Peyer's patch (tissue), 4 donors: ENCODE results near the gene LYPD5. TPM values are rescaled to one million over a fixed set of nuclear protein-coding genes. Genes with fewer than 3 reads are reported as not detected.

ENCODE experiments used
- DNase-seq, 3 donors: peaks; one replicate each; pipeline ENCODE4 v3.0.0-alpha.2; 2017 to 2019
- H3K27ac ChIP-seq, 4 donors: fragments of 200-600 bp; sonication (generic); one replicate each; pipeline ENCODE4 v1.5.1; 2016 to 2019
- H3K27me3 ChIP-seq, 2 donors: fragments of 200-600 bp; sonication (generic); one replicate each; pipeline ENCODE4 v1.5.1; 2019
- H3K36me3 ChIP-seq, 3 donors: fragments of 200-600 bp; sonication (generic); one replicate each; pipeline ENCODE4 v1.5.1; 2016 to 2019
- H3K4me1 ChIP-seq, 4 donors: fragments of 200-600 bp; sonication (generic); one replicate each; pipeline ENCODE4 v1.5.1; 2016 to 2019
- H3K4me3 ChIP-seq, 4 donors: fragments of 200-600 bp; sonication (generic); 1 replicate in 3 of 4; 2 replicates in 1 of 4; pipeline ENCODE4 v1.5.1; 2016 to 2019; ENCODE audit warnings: mild to moderate bottlenecking in 1 of 4
- H3K9me3 ChIP-seq, 4 donors: fragments of 200-600 bp; sonication (generic); one replicate each; pipeline ENCODE4 v1.5.1; 2016 to 2019; ENCODE audit warnings: mild to moderate bottlenecking in 1 of 4
- POLR2A ChIP-seq, 2 donors: fragments of 450-650 bp; IDR thresholded peaks; one replicate each; pipeline ENCODE4 v1.5.1; 2017; ENCODE audit warnings: antibody characterized with exemption in 2 of 2, mild to moderate bottlenecking in 2 of 2, moderate library complexity in 2 of 2
- total RNA-seq, 4 donors: library from RNA; depleted of rRNA; stranded (reverse); fragments of >200 nt; gene quantifications; one replicate each; pipeline ENCODE4 v1.1.0, GENCODE V29; 2016
- TF ChIP-seq, protein P1 (sequence below), 6 experiments: fragments of 450-650 bp in 4 of 6; fragments of 200-600 bp in 2 of 6; sonication (generic) in 1 of 6; IDR thresholded peaks; one replicate each; pipeline ENCODE4 v1.5.1; 2017 to 2019; ENCODE audit warnings: antibody characterized with exemption in 6 of 6, mild to moderate bottlenecking in 3 of 6, moderate library complexity in 1 of 6

Gene LYPD5
- total RNA-seq, 4 donors from 2014 or later: 0.27 to 1.7 TPM; not detected in 2

DNA sequence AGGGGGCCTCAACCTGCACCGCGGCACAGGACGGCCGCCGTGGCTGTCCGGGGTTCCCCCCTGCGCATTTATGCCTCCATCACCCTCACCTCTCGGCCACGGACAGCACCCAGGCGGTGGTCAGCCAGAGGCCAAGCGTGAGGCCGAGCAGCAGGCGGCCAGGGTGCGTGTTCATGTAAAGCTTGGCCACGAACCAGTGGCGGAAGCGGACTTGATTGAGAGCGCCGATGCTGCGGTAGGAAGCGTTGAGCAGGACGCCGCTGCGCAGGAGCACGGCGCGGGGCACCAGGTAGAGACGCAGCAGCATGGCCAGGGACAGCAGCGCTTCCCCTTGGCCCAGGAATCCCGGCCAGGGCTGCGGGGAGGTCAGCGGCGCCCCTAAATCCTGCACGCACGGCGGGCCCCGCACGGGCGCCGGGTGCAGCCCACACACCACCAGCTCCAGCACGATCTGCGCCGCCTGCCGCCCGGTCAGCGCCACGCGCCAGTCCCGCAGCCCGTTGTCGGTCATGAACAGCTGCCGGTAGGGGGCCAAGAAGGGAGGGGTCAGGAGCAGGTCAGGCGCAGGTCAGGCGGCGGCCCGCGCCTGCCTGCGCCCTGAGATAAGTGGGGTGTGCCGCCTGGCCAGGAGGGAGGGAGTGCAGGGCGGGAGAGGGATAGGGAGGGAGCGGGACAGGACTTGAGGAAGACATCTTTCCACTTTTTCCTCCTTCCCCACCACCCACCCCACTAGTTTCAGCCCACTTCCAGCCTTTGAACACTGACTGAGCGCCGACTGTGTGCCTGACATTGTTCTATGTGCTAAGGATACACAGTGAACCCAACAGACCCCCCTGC lies 27.9 kb downstream of the LYPD5 start:
- Histone ChIP-seq H3K36me3 (no peaks in the 10 kb centered on the region), H3K4me3 (peak overlapping the region in 2 of 4 donors; percentile 15 to 28), H3K27me3 (no peaks in the 10 kb centered on the region), H3K27ac (no peak overlapping the region), H3K9me3 (no peaks in the 10 kb centered on the region), H3K4me1 (peaks cover 1 to 34% (median 8%) of the 10 kb centered on the region in 4 donors)
- peak in 1 of 3 donors; percentile 79 for DNase-seq
- TF ChIP-seq POLR2A (IDR thresholded peaks at IDR 0.05): no peak
- TF ChIP-seq, protein P1, sequence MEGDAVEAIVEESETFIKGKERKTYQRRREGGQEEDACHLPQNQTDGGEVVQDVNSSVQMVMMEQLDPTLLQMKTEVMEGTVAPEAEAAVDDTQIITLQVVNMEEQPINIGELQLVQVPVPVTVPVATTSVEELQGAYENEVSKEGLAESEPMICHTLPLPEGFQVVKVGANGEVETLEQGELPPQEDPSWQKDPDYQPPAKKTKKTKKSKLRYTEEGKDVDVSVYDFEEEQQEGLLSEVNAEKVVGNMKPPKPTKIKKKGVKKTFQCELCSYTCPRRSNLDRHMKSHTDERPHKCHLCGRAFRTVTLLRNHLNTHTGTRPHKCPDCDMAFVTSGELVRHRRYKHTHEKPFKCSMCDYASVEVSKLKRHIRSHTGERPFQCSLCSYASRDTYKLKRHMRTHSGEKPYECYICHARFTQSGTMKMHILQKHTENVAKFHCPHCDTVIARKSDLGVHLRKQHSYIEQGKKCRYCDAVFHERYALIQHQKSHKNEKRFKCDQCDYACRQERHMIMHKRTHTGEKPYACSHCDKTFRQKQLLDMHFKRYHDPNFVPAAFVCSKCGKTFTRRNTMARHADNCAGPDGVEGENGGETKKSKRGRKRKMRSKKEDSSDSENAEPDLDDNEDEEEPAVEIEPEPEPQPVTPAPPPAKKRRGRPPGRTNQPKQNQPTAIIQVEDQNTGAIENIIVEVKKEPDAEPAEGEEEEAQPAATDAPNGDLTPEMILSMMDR (IDR thresholded peaks at IDR 0.05): peak in 4 of 6 experiments; percentile 17 to 69 (median 38)

DNA sequence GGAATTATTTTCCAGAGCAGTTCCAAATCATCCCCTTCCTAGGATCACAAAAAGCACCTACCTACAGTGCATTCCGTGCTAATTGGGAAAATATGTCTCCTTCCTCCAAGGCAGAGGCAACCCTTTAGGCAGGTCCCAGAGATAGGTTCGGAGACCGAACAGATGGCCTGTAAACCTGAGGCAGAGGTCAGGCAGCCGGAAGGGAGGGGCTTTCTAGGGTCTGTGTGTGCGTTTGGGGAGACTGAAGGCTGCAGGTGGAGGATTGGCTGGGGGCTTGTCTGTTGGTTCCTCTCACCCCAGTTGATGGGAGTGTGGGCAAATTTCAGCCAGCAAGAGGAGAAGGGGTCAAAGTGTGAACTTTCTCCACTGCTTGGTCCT lies 28.5 kb downstream of the LYPD5 start:
- no peak for TF ChIP-seq POLR2A (IDR thresholded peaks at IDR 0.05)
- TF ChIP-seq, protein P1 (IDR thresholded peaks at IDR 0.05): no peak
- Histone ChIP-seq H3K27ac (no peak overlapping the region), H3K27me3 (no peaks in the 10 kb centered on the region), H3K9me3 (no peaks in the 10 kb centered on the region), H3K4me3 (no peak overlapping the region), H3K36me3 (no peaks in the 10 kb centered on the region), H3K4me1 (peaks cover 0 to 28% (median 8%) of the 10 kb centered on the region in 4 donors)
- no peak for DNase-seq

DNA sequence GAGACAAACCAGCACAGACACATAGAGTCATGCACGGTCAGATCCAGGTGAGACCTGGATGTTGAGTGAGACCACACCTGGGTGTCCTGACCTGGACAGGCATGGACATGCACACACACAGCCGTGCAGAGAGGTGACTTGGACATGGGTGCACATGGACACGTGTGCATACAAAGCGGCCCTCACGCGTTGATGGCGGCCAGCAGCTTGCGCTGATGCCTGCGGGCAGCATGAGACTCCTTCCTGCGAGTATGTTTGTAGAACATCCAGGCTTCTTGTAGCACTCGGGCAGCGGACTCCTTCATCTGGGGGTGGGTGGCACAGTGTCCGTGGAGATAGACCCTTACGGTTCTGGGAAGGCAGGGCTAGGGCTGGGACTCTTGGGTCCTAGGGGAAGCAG lies 33.0 kb downstream of the LYPD5 start:
- H3K27ac ChIP-seq: no peak overlapping the region
- peaks cover 2 to 24% (median 18%) of the 10 kb centered on the region in 4 donors for H3K4me1 ChIP-seq
- DNase-seq: no peak
- H3K36me3 ChIP-seq: no peaks in the 10 kb centered on the region
- H3K9me3 ChIP-seq: no peaks in the 10 kb centered on the region
- TF ChIP-seq, protein P1 (IDR thresholded peaks at IDR 0.05): no peak
- TF ChIP-seq POLR2A (IDR thresholded peaks at IDR 0.05): no peak
- no peak overlapping the region for H3K4me3 ChIP-seq
- no peaks in the 10 kb centered on the region for H3K27me3 ChIP-seq

DNA sequence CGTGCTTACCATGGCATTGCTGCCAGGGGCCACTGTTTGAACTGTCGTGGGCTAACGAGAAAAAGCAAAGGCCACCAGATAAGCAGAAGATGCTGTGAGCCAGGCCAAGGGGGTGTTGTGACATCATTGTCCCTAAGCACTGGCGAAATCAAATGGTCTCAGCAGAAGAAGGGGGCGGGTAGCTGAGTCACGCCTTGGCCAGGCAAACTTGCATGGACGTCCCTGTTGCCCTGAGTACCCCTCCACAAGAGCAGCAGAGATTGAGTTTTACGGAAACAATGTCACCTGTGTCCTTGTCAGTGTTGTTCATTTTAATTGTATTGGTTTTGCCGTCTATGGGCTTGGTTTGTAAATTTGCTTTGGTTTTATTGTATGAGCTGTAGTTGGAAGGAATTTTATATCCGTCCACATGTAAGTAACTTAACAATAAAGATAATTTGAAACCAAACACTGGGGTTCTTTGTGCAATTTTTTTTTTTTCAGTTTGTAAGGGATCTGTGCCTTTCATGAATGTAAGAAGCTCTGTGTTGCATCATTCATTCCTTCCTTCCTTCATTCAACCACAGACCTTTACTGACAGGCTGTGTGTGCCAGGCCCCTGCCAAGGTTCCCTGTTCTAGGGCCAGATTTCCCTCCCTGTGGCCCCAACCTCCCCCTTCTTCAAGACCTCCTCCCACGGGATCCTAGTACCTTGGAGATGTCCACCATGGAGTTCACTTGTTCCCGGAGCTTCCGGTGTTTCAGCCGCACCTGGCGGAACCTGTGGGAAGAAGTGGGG lies 33.8 kb downstream of the LYPD5 start:
- no peak for TF ChIP-seq POLR2A (IDR thresholded peaks at IDR 0.05)
- TF ChIP-seq, protein P1 (IDR thresholded peaks at IDR 0.05): no peak

DNA sequence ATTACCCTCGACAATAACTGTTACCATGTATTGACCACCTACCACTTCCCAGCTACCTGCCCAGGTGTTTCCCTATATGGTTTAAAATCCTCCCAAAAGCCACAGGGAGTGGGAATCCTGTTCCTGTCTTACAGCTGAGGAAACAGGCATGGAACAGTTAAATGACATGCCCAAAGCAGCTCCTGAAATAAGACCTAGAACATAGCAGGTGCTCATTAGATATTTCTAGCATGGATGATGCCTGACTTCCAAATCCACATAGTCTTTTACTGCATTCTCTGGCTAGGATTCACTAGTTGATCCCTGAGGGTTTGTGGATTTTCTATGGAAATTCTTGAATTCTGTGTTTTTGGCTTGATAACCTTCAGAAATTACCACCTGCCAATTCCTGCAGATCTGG lies 34.4 kb downstream of the LYPD5 start:
- H3K36me3 ChIP-seq: no peaks in the 10 kb centered on the region
- no peak for TF ChIP-seq POLR2A (IDR thresholded peaks at IDR 0.05)
- TF ChIP-seq, protein P1 (IDR thresholded peaks at IDR 0.05): no peak
- H3K9me3 ChIP-seq: no peaks in the 10 kb centered on the region
- peaks cover 2 to 24% (median 17%) of the 10 kb centered on the region in 4 donors for H3K4me1 ChIP-seq
- no peak for DNase-seq
- H3K27ac ChIP-seq: peak overlapping the region in 1 of 4 donors; percentile 81
- H3K4me3 ChIP-seq: no peak overlapping the region
- no peaks in the 10 kb centered on the region for H3K27me3 ChIP-seq

More for the DNA sequence above, 33.8 kb downstream of the LYPD5 start:
- H3K4me1 ChIP-seq: peaks cover 2 to 24% (median 17%) of the 10 kb centered on the region in 4 donors
- no peaks in the 10 kb centered on the region for H3K36me3 ChIP-seq
- no peaks in the 10 kb centered on the region for H3K27me3 ChIP-seq
- H3K4me3 ChIP-seq: no peak overlapping the region
- no peak overlapping the region for H3K27ac ChIP-seq
- DNase-seq: peak in 1 of 3 donors; percentile 44
- no peaks in the 10 kb centered on the region for H3K9me3 ChIP-seq
